H1 (cell line): ENCODE measurements around the gene ANKRD24. TPM values are rescaled to one million over a fixed set of nuclear protein-coding genes. Genes with fewer than 3 reads are reported as not detected.
A peak's percentile ranks its signal among the peaks of the same experiment; 100 is the strongest.

ENCODE experiments used
- CTCF ChIA-PET: fragments of 300-600 bp; sonication (Branson Sonifier 250); formaldehyde crosslinking; loops from one replicate; lab custom pipeline; 2021; ENCODE audit not compliant: partially characterized antibody; lab: Charles Lee
- POLR2A ChIA-PET: fragments of 300-600 bp; sonication (Branson Sonifier 250); formaldehyde crosslinking; loops from one replicate; lab custom pipeline; 2021; ENCODE audit warnings: inconsistent platforms; ENCODE audit not compliant: partially characterized antibody; lab: Charles Lee
- DNase-seq, 2 experiments: peaks; one replicate each; pipeline versions ENCODE4 v3.0.0 to v3.0.0-alpha.2; 2010 to 2022; ENCODE audit warnings: low spot score in 2 of 2, low read depth in 1 of 2, mixed read lengths in 1 of 2
- FAIRE-seq: peaks from 2 replicates; lab custom pipeline; 2011; peaks lifted over from hg19 to GRCh38; lab: Jason Lieb, UNC
- H2AFZ ChIP-seq: 2 replicates; pipeline ENCODE4 v1.8.1; 2012; ENCODE audit warnings: low read length, inconsistent platforms
- H2AK5ac ChIP-seq: 2 replicates; pipeline ENCODE4 v1.6.1; 2013; ENCODE audit warnings: low read depth, low read length
- H2BK120ac ChIP-seq: replicated peaks from 2 replicates; pipeline ENCODE3; 2013; ENCODE audit warnings: low read depth, low read length, inconsistent platforms
- H2BK12ac ChIP-seq: 2 replicates; pipeline ENCODE4 v1.6.1; 2013; ENCODE audit warnings: low read depth, low read length
- H2BK15ac ChIP-seq: 2 replicates; pipeline ENCODE4 v1.6.1; 2013; ENCODE audit warnings: low read length
- H2BK20ac ChIP-seq: 2 replicates; pipeline ENCODE4 v1.6.1; 2013; ENCODE audit warnings: low read length
- H2BK5ac ChIP-seq: 2 replicates; pipeline ENCODE4 v1.6.1; 2013; ENCODE audit warnings: low read depth, low read length
- H3K14ac ChIP-seq: 2 replicates; pipeline ENCODE4 v1.6.1; 2013; ENCODE audit warnings: inconsistent platforms; ENCODE audit not compliant: insufficient read length
- H3K18ac ChIP-seq: 2 replicates; pipeline ENCODE4 v1.6.1; 2013; ENCODE audit warnings: low read length; ENCODE audit errors: extremely low read depth
- H3K23ac ChIP-seq: 2 replicates; pipeline ENCODE4 v1.6.1; 2013; ENCODE audit warnings: inconsistent platforms; ENCODE audit not compliant: insufficient read length
- H3K23me2 ChIP-seq: 2 replicates; pipeline ENCODE4 v1.6.1; 2013; ENCODE audit warnings: low read depth, low read length
- H3K27ac ChIP-seq: 2 replicates; pipeline ENCODE4 v1.6.1; 2011; ENCODE audit warnings: low read depth, low read length, inconsistent platforms
- H3K27me3 ChIP-seq, 4 experiments: replicated peaks in 1 of 4; 1 replicate in 1 of 4; 2 replicates in 3 of 4; pipeline versions ENCODE4 v1.6.1 to v1.8.1; 2011 to 2013; ENCODE audit warnings: low read length in 3 of 4, mild to moderate bottlenecking in 3 of 4, inconsistent platforms in 2 of 4, mixed read lengths in 2 of 4, moderate library complexity in 1 of 4; ENCODE audit not compliant: control insufficient read depth in 3 of 4, insufficient read depth in 3 of 4; ENCODE audit errors: extremely low read depth in 1 of 4
- H3K36me3 ChIP-seq, 4 experiments: 2 replicates each; pipeline versions ENCODE4 v1.6.1 to v1.8.1; 2011 to 2013; ENCODE audit warnings: mild to moderate bottlenecking in 4 of 4, low read length in 3 of 4, moderate library complexity in 2 of 4, control low read depth in 1 of 4, inconsistent platforms in 1 of 4; ENCODE audit not compliant: insufficient read depth in 4 of 4, control insufficient read depth in 2 of 4
- H3K4ac ChIP-seq: replicated peaks from 2 replicates; pipeline ENCODE3; 2013; ENCODE audit warnings: low read length, low read depth, mixed read lengths, inconsistent platforms; ENCODE audit not compliant: insufficient read length
- H3K4me1 ChIP-seq, 4 experiments: replicated peaks in 1 of 4; 1 replicate in 1 of 4; 2 replicates in 3 of 4; pipeline versions ENCODE4 v1.6.1 to v1.8.1; 2011 to 2013; ENCODE audit warnings: low read length in 3 of 4, inconsistent platforms in 2 of 4, mixed read lengths in 1 of 4; ENCODE audit not compliant: insufficient read depth in 4 of 4, control insufficient read depth in 3 of 4
- H3K4me2 ChIP-seq, 2 experiments: 2 replicates each; pipeline versions ENCODE4 v1.6.1 to v1.8.1; 2011 to 2013; ENCODE audit warnings: low read depth in 2 of 2, low read length in 2 of 2, control low read depth in 1 of 2, inconsistent platforms in 1 of 2, mild to moderate bottlenecking in 1 of 2; ENCODE audit not compliant: insufficient read depth in 1 of 2
- H3K4me3 ChIP-seq, 4 experiments: fragments of 200-600, 300-600 bp in 1 of 4; sonication (generic), shearing (Covaris generic), sonication (Bioruptor Twin) in 1 of 4; 2 replicates each; pipeline versions ENCODE4 v1.5.1 to v1.8.1; 2011 to 2016; ENCODE audit warnings: low read length in 4 of 4, low read depth in 3 of 4, control low read depth in 2 of 4, inconsistent platforms in 2 of 4, mild to moderate bottlenecking in 2 of 4, mixed read lengths in 1 of 4, moderate library complexity in 1 of 4; ENCODE audit not compliant: insufficient read depth in 2 of 4; ENCODE audit errors: extremely low read depth in 1 of 4
- H3K56ac ChIP-seq: replicated peaks from 2 replicates; pipeline ENCODE3; 2013; ENCODE audit warnings: low read depth, mild to moderate bottlenecking, mixed read lengths, low read length, inconsistent platforms; ENCODE audit not compliant: insufficient read length
- H3K79me1 ChIP-seq: 2 replicates; pipeline ENCODE4 v1.6.1; 2013; ENCODE audit warnings: low read depth, low read length, control low read depth
- H3K79me2 ChIP-seq, 2 experiments: 2 replicates each; pipeline versions ENCODE4 v1.6.1 to v1.8.1; 2012 to 2013; ENCODE audit warnings: low read length in 2 of 2, mild to moderate bottlenecking in 2 of 2, inconsistent platforms in 1 of 2; ENCODE audit not compliant: insufficient read depth in 2 of 2, control insufficient read depth in 1 of 2
- H3K9ac ChIP-seq, 4 experiments: replicated peaks in 1 of 4; 1 replicate in 1 of 4; 2 replicates in 3 of 4; pipeline versions ENCODE4 v1.6.1 to v1.8.1; 2011 to 2013; ENCODE audit warnings: low read depth in 3 of 4, low read length in 3 of 4, control low read depth in 2 of 4, mild to moderate bottlenecking in 2 of 4, moderate library complexity in 2 of 4, inconsistent platforms in 1 of 4; ENCODE audit errors: extremely low read depth in 1 of 4
- H3K9me3 ChIP-seq, 2 experiments: 2 replicates each; pipeline versions ENCODE4 v1.6.1 to v1.8.1; 2012 to 2013; ENCODE audit warnings: mild to moderate bottlenecking in 2 of 2, moderate library complexity in 2 of 2, control low read depth in 1 of 2, inconsistent platforms in 1 of 2, low read depth in 1 of 2, low read length in 1 of 2, mixed read lengths in 1 of 2; ENCODE audit not compliant: insufficient read depth in 2 of 2
- H4K20me1 ChIP-seq, 2 experiments: replicated peaks in 1 of 2; 2 replicates each; pipeline versions ENCODE3 to v1.8.1; 2011 to 2013; ENCODE audit warnings: inconsistent platforms in 2 of 2, low read length in 2 of 2, mild to moderate bottlenecking in 1 of 2; ENCODE audit not compliant: insufficient read depth in 2 of 2, control insufficient read depth in 1 of 2
- H4K5ac ChIP-seq: 2 replicates; pipeline ENCODE4 v1.6.1; 2013; ENCODE audit warnings: low read length, low read depth, mixed read lengths, inconsistent platforms; ENCODE audit not compliant: insufficient read length
- H4K8ac ChIP-seq: 2 replicates; pipeline ENCODE4 v1.8.0; 2013; ENCODE audit warnings: mild to moderate bottlenecking, moderate library complexity, low read length, inconsistent platforms; ENCODE audit not compliant: insufficient read depth; ENCODE audit errors: extremely low read depth
- H4K91ac ChIP-seq: replicated peaks from 2 replicates; pipeline ENCODE3; 2013; ENCODE audit warnings: low read length, mixed read lengths, inconsistent platforms; ENCODE audit not compliant: insufficient read length
- CTBP2 ChIP-seq: IDR thresholded peaks from 2 replicates; pipeline ENCODE4 v1.7.0; 2011; ENCODE audit warnings: borderline replicate concordance, mild to moderate bottlenecking, moderate library complexity, mixed read lengths, low read length; ENCODE audit not compliant: insufficient read depth, insufficient read length
- EP300 ChIP-seq, 2 experiments: IDR thresholded peaks; 1 replicate in 1 of 2; 2 replicates in 1 of 2; pipeline ENCODE4 v1.6.1; 2011 to 2012; ENCODE audit warnings: low read depth in 2 of 2, low read length in 2 of 2, mild to moderate bottlenecking in 2 of 2, borderline replicate concordance in 1 of 2, inconsistent platforms in 1 of 2, moderate library complexity in 1 of 2
- HDAC6 ChIP-seq: IDR thresholded peaks from one replicate; pipeline ENCODE4 v1.7.1; 2012; ENCODE audit warnings: low read depth, mild to moderate bottlenecking, inconsistent platforms, low read length, moderate library complexity
- MAFK ChIP-seq: IDR thresholded peaks from 2 replicates; pipeline ENCODE4 v1.6.1; 2012; ENCODE audit warnings: low read depth, mild to moderate bottlenecking, improper control_type of control experiment, low read length
- RAD21 ChIP-seq, 2 experiments: IDR thresholded peaks in 1 of 2; conservative IDR thresholded peaks in 1 of 2; 2 replicates each; pipeline ENCODE4 v1.6.1; 2011; ENCODE audit warnings: low read depth in 2 of 2, low read length in 2 of 2, improper control_type of control experiment in 1 of 2, inconsistent platforms in 1 of 2, mild to moderate bottlenecking in 1 of 2, moderate library complexity in 1 of 2
- SIX5 ChIP-seq: IDR thresholded peaks from 2 replicates; pipeline ENCODE4 v1.6.1; 2011; ENCODE audit warnings: mild to moderate bottlenecking, low read depth, low read length
- TEAD4 ChIP-seq: IDR thresholded peaks from 2 replicates; pipeline ENCODE4 v1.6.1; 2012; ENCODE audit warnings: low read depth, low read length, inconsistent platforms, mixed read lengths
- WGBS, 2 experiments: shearing (Covaris generic) in 1 of 2; methylation state at CpG; one replicate each; pipeline versions ENCODE4 v1.1.6 to v1.1.7; 2013 to 2015; ENCODE audit warnings: low lambda C conversion rate in 2 of 2, mixed read lengths in 2 of 2, inconsistent platforms in 1 of 2, low coverage in 1 of 2, missing lambda C conversion rate in 1 of 2; ENCODE audit not compliant: insufficient replicate concordance in 2 of 2, insufficient coverage in 1 of 2, insufficient read length in 1 of 2; ENCODE audit errors: extremely low coverage in 1 of 2, missing lambda C conversion rate in 1 of 2; 5-methylcytosine and 5-hydroxymethylcytosine counted together
- polyA plus RNA-seq, 7 experiments: library from polyadenylated mRNA; depleted of rRNA in 3 of 7; stranded (reverse) in 5 of 7; unstranded in 2 of 7; fragments of >200 nt in 5 of 7; fragments of 200-250 nt in 2 of 7; gene quantifications; 1 replicate in 5 of 7; 2 replicates in 1 of 7; 4 replicates in 1 of 7; pipeline versions ENCODE4 v1.2.1 to v1.2.3, GENCODE V29; 2011 to 2013; ENCODE audit warnings: missing spikeins in 2 of 7, mixed read lengths in 2 of 7
- total RNA-seq: library from RNA; stranded (reverse); fragmentation: NEBNext Ultra II Directional; extraction: Animal tissue kit (Norgen Biotek cat#: 25700); gene quantifications from 2 replicates; pipeline ENCODE4 v1.2.1, GENCODE V29; 2021

The ANKRD24 gene
- total and polyA plus RNA-seq, 2 of the 8 experiments (the other 6 are each of a cell fraction or from before 2014, with no cell fraction given), result 7.6 to 14.1 TPM

- Histone ChIP-seq H3K23ac (no peak overlapping the region), H3K27ac (no peak overlapping the region), H3K18ac (no peak overlapping the region), H3K27me3 (peaks cover 0 to 7% (median 3%) of the 10 kb centered on the region in 4 experiments; a peak in 2 of 7 replicates), H3K4ac (no peak overlapping the region), H4K91ac (no peak overlapping the region), H2BK5ac (no peak overlapping the region), H3K9ac (no peak overlapping the region), H4K5ac (no peak overlapping the region), H3K79me2 (no peaks in the 10 kb centered on the region), H3K4me1 (peaks cover 0 to 2% (median 0%) of the 10 kb centered on the region in 4 experiments; a peak in 3 of 7 replicates), H4K20me1 (no peaks in the 10 kb centered on the region), H2BK15ac (no peak overlapping the region), H3K36me3 (no peaks in the 10 kb centered on the region), H2BK12ac (no peak overlapping the region), H3K4me2 (no peak overlapping the region), H3K9me3 (no peaks in the 10 kb centered on the region), H3K79me1 (no peaks in the 10 kb centered on the region), H2BK20ac (no peak overlapping the region), H2BK120ac (no peak overlapping the region), H2AFZ (no peak overlapping the region), H2AK5ac (0 out of 2 replicates have a peak overlapping the region, but pooled peaks have one; percentile 13), H3K14ac (no peak overlapping the region), H3K56ac (no peak overlapping the region), H4K8ac (no peak overlapping the region), H3K23me2 (peaks cover 4% of the 10 kb centered on the region), H3K4me3 (no peak overlapping the region)
- CTCF ChIA-PET, result interaction anchor here (1.3 kb wide), 1 partner anchor 8 kb away, joined by 5 read pairs; no protein-coding TSS in a partner anchor
- POLR2A ChIA-PET, result interaction anchor here (0.6 kb wide), 1 partner anchor 438 kb away, joined by 3 read pairs; no protein-coding TSS in a partner anchor
- no peak for FAIRE-seq
- 92% methylated on average over 22 of the region's 22 CpGs; no CpG with 5 or more reads in 1 of the 2 experiments for whole genome bisulfite sequencing, 2 experiments
- DNase-seq, result no peak
- TF ChIP-seq MAFK (no peak), TEAD4 (no peak), EP300 (IDR thresholded peaks at IDR 0.05; ENCODE audit: borderline replicate concordance in 1 of 2, low read depth in 2 of 2, low read length in 2 of 2) (no peak), RAD21 (IDR thresholded peaks at IDR 0.05 in 1 of 2, conservative IDR thresholded peaks at IDR 0.05 in 1 of 2; ENCODE audit: low read depth in 2 of 2, low read length in 2 of 2) (no peak), HDAC6 (no peak), SIX5 (no peak), CTBP2 (no peak)
Measured at GRCh38 chr19:4196587-4197148, 14.2 kb downstream of the ANKRD24 start.
